ENCODE measurements around the gene CASP9.

The CASP9 gene

GRCh38 chr1:15443281-15443680, 80.7 kb downstream of the CASP9 start:
- no peaks in the 10 kb centered on the region for H3K9me3 ChIP-seq (ENCODE audit: control insufficient read depth, insufficient read depth, low read depth, low read length)
- H3K4me1 ChIP-seq (ENCODE audit: control insufficient read depth, insufficient read depth, low read length), result no peaks in the 10 kb centered on the region
- no peak overlapping the region for H3K4me3 ChIP-seq (ENCODE audit: low read depth, low read length)
- H3K27ac ChIP-seq (ENCODE audit: extremely low read depth, low read depth, low read length), result no peak overlapping the region
- no peaks in the 10 kb centered on the region for H3K36me3 ChIP-seq (ENCODE audit: control insufficient read depth in 2 of 2, insufficient read depth in 1 of 2, low read length in 2 of 2)
- TF ChIP-seq GLIS2 (tag by site-specific recombination; IDR thresholded peaks at IDR 0.05) (no peak), ZIC2 (tag by site-specific recombination; IDR thresholded peaks at IDR 0.05) (0 out of 2 replicates have a peak, but pooled peaks have one; percentile 19), ZNF585B (tag by site-specific recombination; IDR thresholded peaks at IDR 0.05) (no peak)
- ChIA-PET CTCF (interaction anchor here (0.8 to 0.9 kb wide), 2 partner anchors 11 to 120 kb away, joined by 3 to 5 read pairs; no protein-coding TSS in a partner anchor), POLR2A (no interaction called here)

- TF ChIP-seq ZBTB17 (tag by site-specific recombination; IDR thresholded peaks at IDR 0.05) (no peak), MEIS1 (CRISPR knock-in tag; IDR thresholded peaks at IDR 0.05; ENCODE audit: borderline replicate concordance) (no peak), ZNF768 (tag by site-specific recombination; IDR thresholded peaks at IDR 0.05) (peak; percentile 74; the same call in 1 of the 2 replicates), ZNF558 (tag by site-specific recombination; IDR thresholded peaks at IDR 0.05) (no peak), ZNF354C (tag by site-specific recombination; IDR thresholded peaks at IDR 0.05; ENCODE audit: borderline replicate concordance, low read depth) (no peak), ZNF19 (tag by site-specific recombination; IDR thresholded peaks at IDR 0.05; ENCODE audit: low read depth) (no peak), ZBTB1 (tag by site-specific recombination; IDR thresholded peaks at IDR 0.05) (no peak)
- no peaks in the 10 kb centered on the region for H3K9me3 ChIP-seq (ENCODE audit: control insufficient read depth, insufficient read depth, low read depth, low read length)
- no peaks in the 10 kb centered on the region for H3K36me3 ChIP-seq (ENCODE audit: control insufficient read depth in 2 of 2, insufficient read depth in 1 of 2, low read length in 2 of 2)
- no peak overlapping the region for H3K4me3 ChIP-seq (ENCODE audit: low read depth, low read length)
- ChIA-PET POLR2A (no interaction called here), CTCF (interaction anchor here (0.8 kb wide), 1 partner anchor 119 kb away, joined by 5 read pairs; no protein-coding TSS in a partner anchor)
- no peak overlapping the region for H3K27ac ChIP-seq (ENCODE audit: extremely low read depth, low read depth, low read length)
- H3K4me1 ChIP-seq (ENCODE audit: control insufficient read depth, insufficient read depth, low read length), result no peaks in the 10 kb centered on the region
Measured at GRCh38 chr1:15442759-15443158, 81.3 kb downstream of the CASP9 start.

- CTCF ChIA-PET, result no interaction called here
- Histone ChIP-seq H3K4me3 (ENCODE audit: low read depth, low read length) (no peak overlapping the region), H3K9me3 (ENCODE audit: control insufficient read depth, insufficient read depth, low read depth, low read length) (no peaks in the 10 kb centered on the region), H3K4me1 (ENCODE audit: control insufficient read depth, insufficient read depth, low read length) (no peaks in the 10 kb centered on the region), H3K36me3 (ENCODE audit: control insufficient read depth in 2 of 2, insufficient read depth in 1 of 2, low read length in 2 of 2) (no peaks in the 10 kb centered on the region), H3K27ac (ENCODE audit: extremely low read depth, low read depth, low read length) (no peak overlapping the region)
- POLR2A ChIA-PET, result no interaction called here
- no peak for TF ChIP-seq ZNF423 (tag by site-specific recombination; IDR thresholded peaks at IDR 0.05)
- no peak for TF ChIP-seq ZBTB6 (tag by site-specific recombination; IDR thresholded peaks at IDR 0.05)
- no peak for TF ChIP-seq GLI4 (tag by site-specific recombination; IDR thresholded peaks at IDR 0.05)
- TF ChIP-seq ZNF624 (tag by site-specific recombination; IDR thresholded peaks at IDR 0.05), result no peak
- TF ChIP-seq HIC1 (tag by site-specific recombination; IDR thresholded peaks at IDR 0.05), result no peak
- TF ChIP-seq ZNF214 (tag by site-specific recombination; IDR thresholded peaks at IDR 0.05; ENCODE audit: borderline replicate concordance), result no peak
- no peak for TF ChIP-seq ZNF132 (tag by site-specific recombination; IDR thresholded peaks at IDR 0.05; ENCODE audit: borderline replicate concordance)
- no peak for TF ChIP-seq ZNF18 (tag by site-specific recombination; IDR thresholded peaks at IDR 0.05)
- no peak for TF ChIP-seq ZNF121 (tag by site-specific recombination; IDR thresholded peaks at IDR 0.05)
- no peak for TF ChIP-seq ZNF2 (tag by site-specific recombination; IDR thresholded peaks at IDR 0.05)
- no peak for TF ChIP-seq ZBTB26 (tag by site-specific recombination; optimal IDR thresholded peaks at IDR 0.05)
- TF ChIP-seq HOXA7 (CRISPR knock-in tag; IDR thresholded peaks at IDR 0.05; ENCODE audit: borderline replicate concordance), result no peak
Measured at GRCh38 chr1:15442119-15442518, 81.9 kb downstream of the CASP9 start.
